Measurements from ENCODE around the gene SPI1. TPM values are rescaled to one million over a fixed set of nuclear protein-coding genes. Genes with fewer than 3 reads are reported as not detected.

SPI1 gene
- total and polyA plus RNA-seq, 2 experiments from 2014 or later, result 0.30 TPM; not detected in 1

GRCh38 chr11:47393163-47394049, 15.1 kb upstream of the SPI1 start:
- H3K9me3 ChIP-seq (ENCODE audit: low read depth), result no peaks in the 10 kb centered on the region
- H3K4me2 ChIP-seq (ENCODE audit: unreplicated experiment), result no peak overlapping the region
- no peaks in the 10 kb centered on the region for H3K79me2 ChIP-seq (ENCODE audit: insufficient read depth)
- no peaks in the 10 kb centered on the region for H3K27me3 ChIP-seq (replicated peaks; ENCODE audit: insufficient read depth)
- H3K4me3 ChIP-seq, result no peak overlapping the region
- no peaks in the 10 kb centered on the region for H4K20me1 ChIP-seq (ENCODE audit: insufficient read depth)
- no peaks in the 10 kb centered on the region; the same call in 1 of the 2 replicates for H3K4me1 ChIP-seq (ENCODE audit: insufficient read depth)
- H3K9me2 ChIP-seq (ENCODE audit: insufficient read depth), result no peaks in the 10 kb centered on the region
- H3K9ac ChIP-seq, result peak overlapping the region; percentile 52
- H3K27ac ChIP-seq, result no peak overlapping the region
- peak; percentile 89 for DNase-seq
- H3F3A ChIP-seq (ENCODE audit: insufficient read depth), result no peaks in the 10 kb centered on the region
- H3K36me3 ChIP-seq (ENCODE audit: low read depth), result no peaks in the 10 kb centered on the region
- WGBS, 2 experiments (ENCODE audit: low coverage in 1 of 2, low lambda C conversion rate in 2 of 2, missing lambda C conversion rate in 2 of 2), result 58 to 62% methylated on average over 18 to 20 of the region's 20 CpGs
- TF ChIP-seq EZH2phosphoT487 (IDR thresholded peaks at IDR 0.05; ENCODE audit: insufficient read depth, low read depth) (no peak), EZH2 (IDR thresholded peaks at IDR 0.05; ENCODE audit: insufficient read depth, poor library complexity, severe bottlenecking) (no peak)
- in situ Hi-C loops (cut with MboI), result no loop called here
- peak overlapping the region; percentile 52 for H2AFZ ChIP-seq

- H2AFZ ChIP-seq, result no peak overlapping the region
- 79 to 86% methylated on average over 12 to 14 of the region's 14 CpGs for WGBS, 2 experiments (ENCODE audit: low coverage in 1 of 2, low lambda C conversion rate in 2 of 2, missing lambda C conversion rate in 2 of 2)
- H3K27ac ChIP-seq, result no peak overlapping the region
- no peaks in the 10 kb centered on the region for H3F3A ChIP-seq (ENCODE audit: insufficient read depth)
- H3K4me3 ChIP-seq, result no peak overlapping the region
- H3K4me2 ChIP-seq (ENCODE audit: unreplicated experiment), result no peak overlapping the region
- H3K36me3 ChIP-seq (ENCODE audit: low read depth), result no peaks in the 10 kb centered on the region
- in situ Hi-C loops (cut with MboI), result no loop called here
- H3K9me2 ChIP-seq (ENCODE audit: insufficient read depth), result no peaks in the 10 kb centered on the region
- no peaks in the 10 kb centered on the region for H3K9me3 ChIP-seq (ENCODE audit: low read depth)
- TF ChIP-seq EZH2 (IDR thresholded peaks at IDR 0.05; ENCODE audit: insufficient read depth, poor library complexity, severe bottlenecking), result no peak
- no peaks in the 10 kb centered on the region for H3K27me3 ChIP-seq (replicated peaks; ENCODE audit: insufficient read depth)
- no peaks in the 10 kb centered on the region; the same call in 1 of the 2 replicates for H3K4me1 ChIP-seq (ENCODE audit: insufficient read depth)
- no peak for DNase-seq
- H4K20me1 ChIP-seq (ENCODE audit: insufficient read depth), result no peaks in the 10 kb centered on the region
- no peaks in the 10 kb centered on the region for H3K79me2 ChIP-seq (ENCODE audit: insufficient read depth)
- no peak overlapping the region for H3K9ac ChIP-seq
Measured at GRCh38 chr11:47392546-47393162, 14.3 kb upstream of the SPI1 start.

- DNase-seq, result no peak
- Histone ChIP-seq H3K4me2 (ENCODE audit: unreplicated experiment) (no peak overlapping the region), H3K9me3 (ENCODE audit: low read depth) (no peaks in the 10 kb centered on the region), H3K4me3 (no peak overlapping the region), H3K27ac (no peak overlapping the region), H3K9me2 (ENCODE audit: insufficient read depth) (no peaks in the 10 kb centered on the region), H3K4me1 (ENCODE audit: insufficient read depth) (no peaks in the 10 kb centered on the region; the same call in 1 of the 2 replicates), H2AFZ (no peak overlapping the region), H3K9ac (no peak overlapping the region), H4K20me1 (ENCODE audit: insufficient read depth) (no peaks in the 10 kb centered on the region), H3K27me3 (replicated peaks; ENCODE audit: insufficient read depth) (no peaks in the 10 kb centered on the region), H3K79me2 (ENCODE audit: insufficient read depth) (no peaks in the 10 kb centered on the region), H3K36me3 (ENCODE audit: low read depth) (no peaks in the 10 kb centered on the region), H3F3A (ENCODE audit: insufficient read depth) (no peaks in the 10 kb centered on the region)
- in situ Hi-C loops (cut with MboI), result no loop called here
- TF ChIP-seq EZH2phosphoT487 (IDR thresholded peaks at IDR 0.05; ENCODE audit: insufficient read depth, low read depth), result no peak
- TF ChIP-seq EZH2 (IDR thresholded peaks at IDR 0.05; ENCODE audit: insufficient read depth, poor library complexity, severe bottlenecking), result no peak
- WGBS, 2 experiments (ENCODE audit: low coverage in 1 of 2, low lambda C conversion rate in 2 of 2, missing lambda C conversion rate in 2 of 2), result 96 to 98% methylated on average over 15 to 16 of the region's 16 CpGs
Measured at GRCh38 chr11:47391711-47392432, 13.5 kb upstream of the SPI1 start.

- Histone ChIP-seq H3K27ac (no peak overlapping the region), H4K20me1 (ENCODE audit: insufficient read depth) (no peaks in the 10 kb centered on the region), H3F3A (ENCODE audit: insufficient read depth) (no peaks in the 10 kb centered on the region), H3K4me2 (ENCODE audit: unreplicated experiment) (no peak overlapping the region), H3K9me2 (ENCODE audit: insufficient read depth) (no peaks in the 10 kb centered on the region), H3K9ac (no peak overlapping the region), H2AFZ (no peak overlapping the region), H3K79me2 (ENCODE audit: insufficient read depth) (no peaks in the 10 kb centered on the region), H3K4me3 (no peak overlapping the region), H3K9me3 (ENCODE audit: low read depth) (no peaks in the 10 kb centered on the region), H3K36me3 (ENCODE audit: low read depth) (no peaks in the 10 kb centered on the region), H3K4me1 (ENCODE audit: insufficient read depth) (no peaks in the 10 kb centered on the region; the same call in 1 of the 2 replicates), H3K27me3 (replicated peaks; ENCODE audit: insufficient read depth) (no peaks in the 10 kb centered on the region)
- in situ Hi-C loops (cut with MboI), result no loop called here
- TF ChIP-seq EZH2phosphoT487 (IDR thresholded peaks at IDR 0.05; ENCODE audit: insufficient read depth, low read depth) (no peak), EZH2 (IDR thresholded peaks at IDR 0.05; ENCODE audit: insufficient read depth, poor library complexity, severe bottlenecking) (no peak)
- DNase-seq, result no peak
- WGBS, 2 experiments (ENCODE audit: low coverage in 1 of 2, low lambda C conversion rate in 2 of 2, missing lambda C conversion rate in 2 of 2), result 80 to 83% methylated on average over 9 to 11 of the region's 11 CpGs
Measured at GRCh38 chr11:47391077-47391583, 12.8 kb upstream of the SPI1 start.
